ENCODE results near the gene RPTOR.

GRCh38 chr17:80855948-80856862 lies 311.6 kb downstream of the RPTOR start:
- TF ChIP-seq, protein P1, sequence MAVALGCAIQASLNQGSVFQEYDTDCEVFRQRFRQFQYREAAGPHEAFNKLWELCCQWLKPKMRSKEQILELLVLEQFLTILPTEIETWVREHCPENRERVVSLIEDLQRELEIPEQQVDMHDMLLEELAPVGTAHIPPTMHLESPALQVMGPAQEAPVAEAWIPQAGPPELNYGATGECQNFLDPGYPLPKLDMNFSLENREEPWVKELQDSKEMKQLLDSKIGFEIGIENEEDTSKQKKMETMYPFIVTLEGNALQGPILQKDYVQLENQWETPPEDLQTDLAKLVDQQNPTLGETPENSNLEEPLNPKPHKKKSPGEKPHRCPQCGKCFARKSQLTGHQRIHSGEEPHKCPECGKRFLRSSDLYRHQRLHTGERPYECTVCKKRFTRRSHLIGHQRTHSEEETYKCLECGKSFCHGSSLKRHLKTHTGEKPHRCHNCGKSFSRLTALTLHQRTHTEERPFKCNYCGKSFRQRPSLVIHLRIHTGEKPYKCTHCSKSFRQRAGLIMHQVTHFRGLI (tag by site-specific recombination; IDR thresholded peaks at IDR 0.05), result no peak
- TF ChIP-seq CTCF (tag by site-specific recombination; IDR thresholded peaks at IDR 0.05) (no peak), ZNF274 (IDR thresholded peaks at IDR 0.05; ENCODE audit: low read length) (no peak), ZNF274 (tag by site-specific recombination; IDR thresholded peaks at IDR 0.05; ENCODE audit: borderline replicate concordance) (no peak), ZNF670 (tag by site-specific recombination; IDR thresholded peaks at IDR 0.05; ENCODE audit: low read depth) (no peak), TCF7L2 (IDR thresholded peaks at IDR 0.05; ENCODE audit: borderline replicate concordance, low read depth, low read length) (no peak), IKZF3 (tag by site-specific recombination; IDR thresholded peaks at IDR 0.05) (no peak), ZFP69B (tag by site-specific recombination; IDR thresholded peaks at IDR 0.05) (no peak), ZNF747 (tag by site-specific recombination; IDR thresholded peaks at IDR 0.05) (no peak), ZNF518A (tag by site-specific recombination; conservative IDR thresholded peaks at IDR 0.05; ENCODE audit: low read depth) (no peak), ZXDB (tag by site-specific recombination; IDR thresholded peaks at IDR 0.05) (no peak), ZNF629 (tag by site-specific recombination; IDR thresholded peaks at IDR 0.05) (peak; percentile 77), GLI4 (tag by site-specific recombination; IDR thresholded peaks at IDR 0.05) (no peak; the same call in 1 of the 2 replicates), ZNF426 (tag by site-specific recombination; IDR thresholded peaks at IDR 0.05) (no peak), KLF1 (tag by site-specific recombination; IDR thresholded peaks at IDR 0.05) (no peak)
